CD8-positive, alpha-beta memory T cell (primary cell): Measurements from ENCODE around the gene MAML2. TPM values are rescaled to one million over a fixed set of nuclear protein-coding genes. Genes with fewer than 3 reads are reported as not detected.

Source experiments
- CTCF ChIA-PET: fragments of 350-600 bp; sonication (Branson Sonifier 250); formaldehyde crosslinking; loops from one replicate; lab custom pipeline; 2021; ENCODE audit warnings: antibody characterized with exemption; lab: Charles Lee
- POLR2A ChIA-PET: fragments of 350-600 bp; sonication (Branson Sonifier 250); formaldehyde crosslinking; loops from one replicate; lab custom pipeline; 2021; ENCODE audit warnings: antibody characterized with exemption; lab: Charles Lee
- DNase-seq, 5 donors: peaks; one replicate each; pipeline versions ENCODE4 v3.0.0 to v3.0.0-alpha.2; 2020 to 2022; ENCODE audit warnings: mixed read lengths in 1 of 5
- H3K27ac ChIP-seq: one replicate; pipeline ENCODE4 v1.7.0; 2013; ENCODE audit warnings: low read depth, mild to moderate bottlenecking, low read length, moderate library complexity
- H3K27me3 ChIP-seq: 2 replicates; pipeline ENCODE4 v1.7.0; 2013; ENCODE audit warnings: low read length, mild to moderate bottlenecking; ENCODE audit not compliant: insufficient read depth, poor library complexity, severe bottlenecking
- H3K36me3 ChIP-seq: 2 replicates; pipeline ENCODE4 v1.7.0; 2013; ENCODE audit warnings: mild to moderate bottlenecking, low read length, moderate library complexity; ENCODE audit not compliant: insufficient read depth
- H3K4me1 ChIP-seq: 2 replicates; pipeline ENCODE4 v1.7.0; 2013; ENCODE audit warnings: mild to moderate bottlenecking, low read length, moderate library complexity; ENCODE audit not compliant: insufficient read depth
- H3K4me3 ChIP-seq: 2 replicates; pipeline ENCODE4 v1.7.0; 2013; ENCODE audit warnings: mild to moderate bottlenecking, low read length
- H3K9me3 ChIP-seq: 2 replicates; pipeline ENCODE4 v1.7.0; 2013; ENCODE audit warnings: mild to moderate bottlenecking, low read length
- H3K27ac Mint-ChIP-seq, 8 donors: one replicate each; pipeline ENCODE4 v1.8.0; 2020 to 2021; ENCODE audit warnings: mixed read lengths in 8 of 8, mild to moderate bottlenecking in 6 of 8, inconsistent platforms in 3 of 8, moderate library complexity in 3 of 8
- H3K27me3 Mint-ChIP-seq, 2 donors: one replicate each; pipeline ENCODE4 v1.8.0; 2020 to 2021; ENCODE audit warnings: mixed read lengths in 2 of 2, mild to moderate bottlenecking in 1 of 2, moderate library complexity in 1 of 2
- H3K36me3 Mint-ChIP-seq, 3 donors: one replicate each; pipeline ENCODE4 v1.8.0; 2020 to 2021; ENCODE audit warnings: mixed read lengths in 3 of 3, inconsistent platforms in 1 of 3, mild to moderate bottlenecking in 1 of 3
- H3K4me1 Mint-ChIP-seq, 3 donors: one replicate each; pipeline ENCODE4 v1.8.0; 2020 to 2021; ENCODE audit warnings: mixed read lengths in 3 of 3, inconsistent platforms in 1 of 3, mild to moderate bottlenecking in 1 of 3
- H3K4me3 Mint-ChIP-seq, 7 donors: one replicate each; pipeline ENCODE4 v1.8.0; 2020 to 2021; ENCODE audit warnings: mixed read lengths in 7 of 7, mild to moderate bottlenecking in 6 of 7, moderate library complexity in 4 of 7, inconsistent platforms in 2 of 7
- H3K9me3 Mint-ChIP-seq, 5 donors: one replicate each; pipeline ENCODE4 v1.8.0; 2020 to 2022; ENCODE audit warnings: mixed read lengths in 5 of 5, mild to moderate bottlenecking in 3 of 5, moderate library complexity in 2 of 5, inconsistent platforms in 1 of 5
- polyA plus RNA-seq: library from polyadenylated mRNA; unstranded; fragments of 300-500 nt; fragmentation: Illumina TruSeq; gene quantifications from one replicate; pipeline ENCODE4 v1.2.3, GENCODE V29; 2021
- total RNA-seq, 2 experiments: library from RNA; stranded (reverse); gene quantifications; one replicate each; pipeline ENCODE4 v1.2.3, GENCODE V29; 2021

MAML2 gene
- total and polyA plus RNA-seq, 3 experiments from 2014 or later: 11.1 to 15.9 (median 15.6) TPM

- Mint-ChIP-seq H3K27ac (peak overlapping the region; percentile 87 to 96 (median 91)), H3K9me3 (no peaks in the 10 kb centered on the region), H3K36me3 (peaks cover 5 to 38% (median 13%) of the 10 kb centered on the region in 3 donors), H3K27me3 (no peaks in the 10 kb centered on the region), H3K4me3 (peak overlapping the region; percentile 90 to 99 (median 96)), H3K4me1 (peaks cover 73 to 82% (median 79%) of the 10 kb centered on the region in 3 donors)
- ChIA-PET POLR2A (interaction anchor here (1.0 kb wide), 1 partner anchor 69 kb away, joined by 4 read pairs; no protein-coding TSS in a partner anchor), CTCF (interaction anchor here (0.7 to 6.7 kb wide), 6 partner anchors 8 to 283 kb away, joined by 3 to 96 read pairs (median 5); no protein-coding TSS in a partner anchor)
- peak overlapping the region; percentile 27 for H3K27ac ChIP-seq
- H3K9me3 ChIP-seq: no peaks in the 10 kb centered on the region
- DNase-seq: peak in 4 of 5 donors; percentile 9 to 55 (median 51)
- no peaks in the 10 kb centered on the region for H3K36me3 ChIP-seq
- H3K27me3 ChIP-seq: no peaks in the 10 kb centered on the region
- peak overlapping the region; percentile 99 for H3K4me3 ChIP-seq
- peaks cover 75% of the 10 kb centered on the region for H3K4me1 ChIP-seq
These were observed 3.9 kb downstream of the MAML2 start for GRCh38 chr11:96338910-96339705.

GRCh38 chr11:96337541-96338431 lies 5.2 kb downstream of the MAML2 start:
- CTCF ChIA-PET: interaction anchor here (1.0 to 1.2 kb wide), 2 partner anchors 19 to 137 kb away, joined by 3 read pairs; no protein-coding TSS in a partner anchor
- no peaks in the 10 kb centered on the region for H3K27me3 ChIP-seq
- no peaks in the 10 kb centered on the region for H3K36me3 ChIP-seq
- Mint-ChIP-seq H3K27me3 (no peaks in the 10 kb centered on the region), H3K9me3 (no peaks in the 10 kb centered on the region), H3K4me1 (peaks cover 76 to 90% (median 86%) of the 10 kb centered on the region in 3 donors), H3K27ac (peak overlapping the region in 6 of 8 donors; percentile 18 to 96 (median 74)), H3K36me3 (peaks cover 5 to 37% (median 14%) of the 10 kb centered on the region in 3 donors), H3K4me3 (peak overlapping the region; percentile 90 to 99 (median 96))
- H3K9me3 ChIP-seq: no peaks in the 10 kb centered on the region
- H3K4me3 ChIP-seq: peak overlapping the region; percentile 99
- DNase-seq: peak in 1 of 5 donors; percentile 34
- H3K27ac ChIP-seq: peak overlapping the region; percentile 21
- peaks cover 74% of the 10 kb centered on the region for H3K4me1 ChIP-seq
- POLR2A ChIA-PET: interaction anchor here (0.6 kb wide), 1 partner anchor 123 kb away, joined by 3 read pairs; no protein-coding TSS in a partner anchor

GRCh38 chr11:96335388-96335787 lies 7.6 kb downstream of the MAML2 start:
- Histone ChIP-seq H3K4me3 (no peak overlapping the region), H3K36me3 (no peaks in the 10 kb centered on the region), H3K4me1 (peaks cover 84% of the 10 kb centered on the region), H3K27ac (no peak overlapping the region), H3K9me3 (no peaks in the 10 kb centered on the region), H3K27me3 (no peaks in the 10 kb centered on the region)
- H3K27me3 Mint-ChIP-seq: no peaks in the 10 kb centered on the region
- DNase-seq: no peak
- ChIA-PET CTCF (interaction anchor here (0.8 to 1.3 kb wide), 2 partner anchors 8 to 500 kb away, joined by 3 read pairs; no protein-coding TSS in a partner anchor), POLR2A (no interaction called here)
- peaks cover 5 to 24% (median 18%) of the 10 kb centered on the region in 3 donors for H3K36me3 Mint-ChIP-seq
- H3K4me3 Mint-ChIP-seq: peak overlapping the region in 1 of 7 donors; percentile 8
- peaks cover 78 to 94% (median 92%) of the 10 kb centered on the region in 3 donors for H3K4me1 Mint-ChIP-seq
- H3K9me3 Mint-ChIP-seq: no peaks in the 10 kb centered on the region
- H3K27ac Mint-ChIP-seq: peak overlapping the region in 2 of 8 donors; percentile 19 to 45

GRCh38 chr11:96334219-96334618 lies 8.8 kb downstream of the MAML2 start:
- H3K27ac ChIP-seq: no peak overlapping the region
- Mint-ChIP-seq H3K27ac (no peak overlapping the region), H3K36me3 (peaks cover 5 to 29% (median 25%) of the 10 kb centered on the region in 3 donors), H3K4me1 (peaks cover 78 to 94% (median 92%) of the 10 kb centered on the region in 3 donors), H3K27me3 (no peaks in the 10 kb centered on the region), H3K4me3 (peak overlapping the region in 1 of 7 donors; percentile 3), H3K9me3 (no peaks in the 10 kb centered on the region)
- ChIA-PET POLR2A (no interaction called here), CTCF (interaction anchor here (1.0 to 1.3 kb wide), 2 partner anchors 9 to 499 kb away, joined by 3 read pairs; no protein-coding TSS in a partner anchor)
- no peak for DNase-seq
- no peaks in the 10 kb centered on the region for H3K27me3 ChIP-seq
- H3K36me3 ChIP-seq: no peaks in the 10 kb centered on the region
- H3K4me1 ChIP-seq: peaks cover 84% of the 10 kb centered on the region
- no peaks in the 10 kb centered on the region for H3K9me3 ChIP-seq
- no peak overlapping the region for H3K4me3 ChIP-seq

- H3K4me1 Mint-ChIP-seq: peaks cover 75 to 94% (median 90%) of the 10 kb centered on the region in 3 donors
- H3K27me3 Mint-ChIP-seq: no peaks in the 10 kb centered on the region
- Histone ChIP-seq H3K27ac (no peak overlapping the region), H3K36me3 (no peaks in the 10 kb centered on the region), H3K27me3 (no peaks in the 10 kb centered on the region), H3K4me3 (no peak overlapping the region), H3K4me1 (peaks cover 79% of the 10 kb centered on the region), H3K9me3 (no peaks in the 10 kb centered on the region)
- peak overlapping the region in 2 of 7 donors; percentile 5 to 20 for H3K4me3 Mint-ChIP-seq
- ChIA-PET CTCF (interaction anchor here (4.1 kb wide), 1 partner anchor 8 kb away, joined by 32 read pairs; the partner anchor contains the start of gene MAML2), POLR2A (no interaction called here)
- peaks cover 5 to 30% (median 28%) of the 10 kb centered on the region in 3 donors for H3K36me3 Mint-ChIP-seq
- no peak for DNase-seq
- peak overlapping the region in 1 of 8 donors; percentile 10 for H3K27ac Mint-ChIP-seq
- no peaks in the 10 kb centered on the region for H3K9me3 Mint-ChIP-seq
These were observed 9.7 kb downstream of the MAML2 start for GRCh38 chr11:96333191-96333719.

GRCh38 chr11:96332126-96332771 lies 10.7 kb downstream of the MAML2 start:
- Mint-ChIP-seq H3K4me1 (peaks cover 66 to 86% (median 81%) of the 10 kb centered on the region in 3 donors), H3K9me3 (no peaks in the 10 kb centered on the region), H3K27ac (peak overlapping the region in 1 of 8 donors; percentile 6), H3K4me3 (peak overlapping the region in 2 of 7 donors; percentile 10 to 19), H3K27me3 (no peaks in the 10 kb centered on the region), H3K36me3 (peaks cover 5 to 30% (median 28%) of the 10 kb centered on the region in 3 donors)
- H3K36me3 ChIP-seq: no peaks in the 10 kb centered on the region
- H3K27me3 ChIP-seq: no peaks in the 10 kb centered on the region
- ChIA-PET POLR2A (no interaction called here), CTCF (interaction anchor here (1.7 to 4.1 kb wide), 2 partner anchors 9 to 277 kb away, joined by 4 to 32 read pairs; partner anchors contain the start of gene MAML2)
- peaks cover 69% of the 10 kb centered on the region for H3K4me1 ChIP-seq
- H3K27ac ChIP-seq: peak overlapping the region; percentile 5
- DNase-seq: no peak
- no peaks in the 10 kb centered on the region for H3K9me3 ChIP-seq
- no peak overlapping the region for H3K4me3 ChIP-seq

- Histone ChIP-seq H3K4me1 (peaks cover 64% of the 10 kb centered on the region), H3K36me3 (no peaks in the 10 kb centered on the region), H3K27me3 (no peaks in the 10 kb centered on the region), H3K9me3 (no peaks in the 10 kb centered on the region), H3K4me3 (no peak overlapping the region), H3K27ac (no peak overlapping the region)
- H3K4me3 Mint-ChIP-seq: peak overlapping the region in 1 of 7 donors; percentile 24
- no peaks in the 10 kb centered on the region for H3K27me3 Mint-ChIP-seq
- peaks cover 5 to 31% (median 28%) of the 10 kb centered on the region in 3 donors for H3K36me3 Mint-ChIP-seq
- ChIA-PET CTCF (interaction anchor here (1.7 to 4.1 kb wide), 2 partner anchors 10 to 277 kb away, joined by 4 to 32 read pairs; partner anchors contain the start of gene MAML2), POLR2A (no interaction called here)
- peaks cover 64 to 80% (median 80%) of the 10 kb centered on the region in 3 donors for H3K4me1 Mint-ChIP-seq
- no peak overlapping the region for H3K27ac Mint-ChIP-seq
- no peaks in the 10 kb centered on the region for H3K9me3 Mint-ChIP-seq
- no peak for DNase-seq
These were observed 11.3 kb downstream of the MAML2 start for GRCh38 chr11:96331699-96332116.
